ENCODE data around the gene ITPR2.

DNA sequence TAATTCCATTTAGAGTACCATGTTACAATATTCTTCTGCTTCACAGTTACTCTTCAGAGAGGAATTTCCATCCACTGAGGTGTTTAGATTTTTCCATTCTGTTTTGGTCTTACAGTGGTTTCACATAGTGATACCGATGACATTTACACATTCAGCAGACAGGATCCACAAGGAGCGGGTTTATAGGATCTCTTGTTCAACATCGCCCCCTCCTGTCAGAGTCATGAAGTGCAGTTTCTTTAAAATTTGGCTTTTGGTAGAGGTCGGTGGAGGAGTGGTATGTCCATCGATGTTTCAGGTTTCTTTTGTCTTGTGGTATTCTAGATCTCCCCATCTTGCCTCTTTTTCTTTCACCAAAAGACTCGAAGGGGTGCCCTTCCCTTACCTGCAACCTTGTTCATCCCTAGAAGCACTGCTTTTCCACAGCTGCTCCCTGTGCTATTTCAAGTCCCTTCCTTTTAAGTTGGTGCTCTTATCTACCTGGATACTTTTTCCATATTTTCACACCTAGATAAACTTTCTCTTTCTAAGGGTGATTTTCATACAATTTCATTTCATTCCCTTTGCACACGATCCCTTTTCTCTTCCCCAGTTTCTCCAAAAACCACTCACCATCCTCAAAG is 181.3 kb downstream of the ITPR2 start:
- no peak for TF ChIP-seq ZNF384 (IDR thresholded peaks at IDR 0.05)
- no peak for TF ChIP-seq BHLHE40 (IDR thresholded peaks at IDR 0.05; ENCODE audit: borderline replicate concordance)
- no peak for TF ChIP-seq FOXA1 (IDR thresholded peaks at IDR 0.05)
- TF ChIP-seq SP1 (IDR thresholded peaks at IDR 0.05) = no peak
- TF ChIP-seq, protein P1, sequence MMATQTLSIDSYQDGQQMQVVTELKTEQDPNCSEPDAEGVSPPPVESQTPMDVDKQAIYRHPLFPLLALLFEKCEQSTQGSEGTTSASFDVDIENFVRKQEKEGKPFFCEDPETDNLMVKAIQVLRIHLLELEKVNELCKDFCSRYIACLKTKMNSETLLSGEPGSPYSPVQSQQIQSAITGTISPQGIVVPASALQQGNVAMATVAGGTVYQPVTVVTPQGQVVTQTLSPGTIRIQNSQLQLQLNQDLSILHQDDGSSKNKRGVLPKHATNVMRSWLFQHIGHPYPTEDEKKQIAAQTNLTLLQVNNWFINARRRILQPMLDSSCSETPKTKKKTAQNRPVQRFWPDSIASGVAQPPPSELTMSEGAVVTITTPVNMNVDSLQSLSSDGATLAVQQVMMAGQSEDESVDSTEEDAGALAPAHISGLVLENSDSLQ (IDR thresholded peaks at IDR 0.05) = no peak
